Measurements from ENCODE around the gene TRIM67.

The TRIM67 gene

GRCh38 chr1:231162297-231162969 is 575 bp downstream of the TRIM67 start:
- peaks cover 0 to 3% (median 0%) of the 10 kb centered on the region in 5 experiments for H3K9me3 ChIP-seq (ENCODE audit: control extremely low read depth in 1 of 5, control insufficient read depth in 4 of 5, insufficient read depth in 2 of 5, low read depth in 1 of 5, low read length in 4 of 5)
- H3K4me1 ChIP-seq (ENCODE audit: control extremely low read depth in 1 of 4, control insufficient read depth in 4 of 4, insufficient read depth in 4 of 4, low read length in 3 of 4), result peaks cover 0 to 26% (median 18%) of the 10 kb centered on the region in 4 experiments
- H3K27me3 ChIP-seq (replicated peaks in 2 of 5; ENCODE audit: control insufficient read depth in 4 of 5, insufficient read depth in 5 of 5, low read length in 4 of 5), result peaks cover 15 to 95% (median 52%) of the 10 kb centered on the region in 5 experiments
- POLR2A ChIA-PET, result interaction anchor here (0.6 kb wide), 1 partner anchor 204 kb away, joined by 3 read pairs; no protein-coding TSS in a partner anchor
- DNase-seq, result peak; percentile 27 to 75 (median 67)
- no peak overlapping the region for H3K27ac ChIP-seq (ENCODE audit: insufficient read depth in 1 of 2, low read depth in 1 of 2, low read length in 2 of 2, poor library complexity in 1 of 2, severe bottlenecking in 2 of 2)
- WGBS (ENCODE audit: insufficient coverage), result 2% methylated on average over 52 of the region's 71 CpGs
- no peaks in the 10 kb centered on the region for H3K36me3 ChIP-seq (ENCODE audit: control insufficient read depth in 4 of 4, insufficient read depth in 4 of 4, low read length in 3 of 4)
- CTCF ChIA-PET, result no interaction called here
- H3K4me3 ChIP-seq (ENCODE audit: control insufficient read depth in 1 of 7, extremely low read depth in 1 of 7, insufficient read depth in 4 of 7, low read depth in 2 of 7, low read length in 6 of 7), result peak overlapping the region in 3 of 7 experiments; percentile 42 to 53 (median 52)

GRCh38 chr1:231162970-231163829 is 1.3 kb downstream of the TRIM67 start:
- no peaks in the 10 kb centered on the region for H3K36me3 ChIP-seq (ENCODE audit: control insufficient read depth in 4 of 4, insufficient read depth in 4 of 4, low read length in 3 of 4)
- POLR2A ChIA-PET, result no interaction called here
- DNase-seq, result peak in 2 of 3 donors; percentile 5 to 21
- WGBS (ENCODE audit: insufficient coverage), result 7% methylated on average over 76 of the region's 97 CpGs
- H3K27me3 ChIP-seq (replicated peaks in 2 of 5; ENCODE audit: control insufficient read depth in 4 of 5, insufficient read depth in 5 of 5, low read length in 4 of 5), result peaks cover 15 to 93% (median 51%) of the 10 kb centered on the region in 5 experiments
- H3K4me3 ChIP-seq (ENCODE audit: control insufficient read depth in 1 of 7, extremely low read depth in 1 of 7, insufficient read depth in 4 of 7, low read depth in 2 of 7, low read length in 6 of 7), result peak overlapping the region in 3 of 7 experiments; percentile 42 to 53 (median 52)
- H3K27ac ChIP-seq (ENCODE audit: insufficient read depth in 1 of 2, low read depth in 1 of 2, low read length in 2 of 2, poor library complexity in 1 of 2, severe bottlenecking in 2 of 2), result no peak overlapping the region
- CTCF ChIA-PET, result no interaction called here
- H3K4me1 ChIP-seq (ENCODE audit: control extremely low read depth in 1 of 4, control insufficient read depth in 4 of 4, insufficient read depth in 4 of 4, low read length in 3 of 4), result peaks cover 0 to 26% (median 18%) of the 10 kb centered on the region in 4 experiments
- peaks cover 0 to 3% (median 0%) of the 10 kb centered on the region in 5 experiments for H3K9me3 ChIP-seq (ENCODE audit: control extremely low read depth in 1 of 5, control insufficient read depth in 4 of 5, insufficient read depth in 2 of 5, low read depth in 1 of 5, low read length in 4 of 5)

- H3K4me1 ChIP-seq (ENCODE audit: control extremely low read depth in 1 of 4, control insufficient read depth in 4 of 4, insufficient read depth in 4 of 4, low read length in 3 of 4), result peaks cover 0 to 26% (median 18%) of the 10 kb centered on the region in 4 experiments
- H3K9me3 ChIP-seq (ENCODE audit: control extremely low read depth in 1 of 5, control insufficient read depth in 4 of 5, insufficient read depth in 2 of 5, low read depth in 1 of 5, low read length in 4 of 5), result peaks cover 0 to 3% (median 0%) of the 10 kb centered on the region in 5 experiments
- H3K36me3 ChIP-seq (ENCODE audit: control insufficient read depth in 4 of 4, insufficient read depth in 4 of 4, low read length in 3 of 4), result no peaks in the 10 kb centered on the region
- peak; percentile 25 to 69 (median 55) for DNase-seq
- H3K4me3 ChIP-seq (ENCODE audit: control insufficient read depth in 1 of 7, extremely low read depth in 1 of 7, insufficient read depth in 4 of 7, low read depth in 2 of 7, low read length in 6 of 7), result no peak overlapping the region
- WGBS (ENCODE audit: insufficient coverage), result 18% methylated on average over 20 of the region's 23 CpGs
- ChIA-PET CTCF (no interaction called here), POLR2A (no interaction called here)
- H3K27me3 ChIP-seq (replicated peaks in 2 of 5; ENCODE audit: control insufficient read depth in 4 of 5, insufficient read depth in 5 of 5, low read length in 4 of 5), result peaks cover 15 to 88% (median 52%) of the 10 kb centered on the region in 5 experiments
- no peak overlapping the region for H3K27ac ChIP-seq (ENCODE audit: insufficient read depth in 1 of 2, low read depth in 1 of 2, low read length in 2 of 2, poor library complexity in 1 of 2, severe bottlenecking in 2 of 2)
Observed at GRCh38 chr1:231163830-231164427, 2.1 kb downstream of the TRIM67 start.

GRCh38 chr1:231165371-231165770 is 3.5 kb downstream of the TRIM67 start:
- peaks cover 15 to 73% (median 45%) of the 10 kb centered on the region in 5 experiments for H3K27me3 ChIP-seq (replicated peaks in 2 of 5; ENCODE audit: control insufficient read depth in 4 of 5, insufficient read depth in 5 of 5, low read length in 4 of 5)
- H3K9me3 ChIP-seq (ENCODE audit: control extremely low read depth in 1 of 5, control insufficient read depth in 4 of 5, insufficient read depth in 2 of 5, low read depth in 1 of 5, low read length in 4 of 5), result peaks cover 0 to 3% (median 0%) of the 10 kb centered on the region in 5 experiments
- ChIA-PET POLR2A (no interaction called here), CTCF (no interaction called here)
- DNase-seq, result peak in 2 of 3 donors; percentile 1 to 2
- no CpG with 5 or more reads among the region's 1 CpG for WGBS (ENCODE audit: insufficient coverage)
- H3K4me3 ChIP-seq (ENCODE audit: control insufficient read depth in 1 of 7, extremely low read depth in 1 of 7, insufficient read depth in 4 of 7, low read depth in 2 of 7, low read length in 6 of 7), result no peak overlapping the region
- peaks cover 0 to 23% (median 18%) of the 10 kb centered on the region in 4 experiments for H3K4me1 ChIP-seq (ENCODE audit: control extremely low read depth in 1 of 4, control insufficient read depth in 4 of 4, insufficient read depth in 4 of 4, low read length in 3 of 4)
- H3K27ac ChIP-seq (ENCODE audit: insufficient read depth in 1 of 2, low read depth in 1 of 2, low read length in 2 of 2, poor library complexity in 1 of 2, severe bottlenecking in 2 of 2), result no peak overlapping the region
- H3K36me3 ChIP-seq (ENCODE audit: control insufficient read depth in 4 of 4, insufficient read depth in 4 of 4, low read length in 3 of 4), result no peaks in the 10 kb centered on the region

- H3K4me1 ChIP-seq (ENCODE audit: control extremely low read depth in 1 of 4, control insufficient read depth in 4 of 4, insufficient read depth in 4 of 4, low read length in 3 of 4), result peaks cover 0 to 18% (median 16%) of the 10 kb centered on the region in 4 experiments
- no peak overlapping the region for H3K4me3 ChIP-seq (ENCODE audit: control insufficient read depth in 1 of 7, extremely low read depth in 1 of 7, insufficient read depth in 4 of 7, low read depth in 2 of 7, low read length in 6 of 7)
- H3K27me3 ChIP-seq (replicated peaks in 2 of 5; ENCODE audit: control insufficient read depth in 4 of 5, insufficient read depth in 5 of 5, low read length in 4 of 5), result peaks cover 12 to 64% (median 35%) of the 10 kb centered on the region in 5 experiments
- DNase-seq, result no peak
- ChIA-PET CTCF (interaction anchor here (0.9 kb wide), 1 partner anchor 27 kb away, joined by 3 read pairs; no protein-coding TSS in a partner anchor), POLR2A (no interaction called here)
- peaks cover 0 to 3% (median 0%) of the 10 kb centered on the region in 5 experiments for H3K9me3 ChIP-seq (ENCODE audit: control extremely low read depth in 1 of 5, control insufficient read depth in 4 of 5, insufficient read depth in 2 of 5, low read depth in 1 of 5, low read length in 4 of 5)
- H3K27ac ChIP-seq (ENCODE audit: insufficient read depth in 1 of 2, low read depth in 1 of 2, low read length in 2 of 2, poor library complexity in 1 of 2, severe bottlenecking in 2 of 2), result no peak overlapping the region
- no peaks in the 10 kb centered on the region for H3K36me3 ChIP-seq (ENCODE audit: control insufficient read depth in 4 of 4, insufficient read depth in 4 of 4, low read length in 3 of 4)
Observed at GRCh38 chr1:231166398-231166797, 4.5 kb downstream of the TRIM67 start.

- ChIA-PET POLR2A (no interaction called here), CTCF (interaction anchor here (1.4 kb wide), 1 partner anchor 16 kb away, joined by 3 read pairs; no protein-coding TSS in a partner anchor)
- 100% methylated on average over 1 of the region's 1 CpG for WGBS (ENCODE audit: insufficient coverage)
- no peak overlapping the region for H3K27ac ChIP-seq (ENCODE audit: insufficient read depth in 1 of 2, low read depth in 1 of 2, low read length in 2 of 2, poor library complexity in 1 of 2, severe bottlenecking in 2 of 2)
- peak in 1 of 3 donors; percentile 6 for DNase-seq
- H3K4me3 ChIP-seq (ENCODE audit: control insufficient read depth in 1 of 7, extremely low read depth in 1 of 7, insufficient read depth in 4 of 7, low read depth in 2 of 7, low read length in 6 of 7), result no peak overlapping the region
- H3K4me1 ChIP-seq (ENCODE audit: control extremely low read depth in 1 of 4, control insufficient read depth in 4 of 4, insufficient read depth in 4 of 4, low read length in 3 of 4), result no peaks in the 10 kb centered on the region
- peaks cover 0 to 3% (median 0%) of the 10 kb centered on the region in 5 experiments for H3K9me3 ChIP-seq (ENCODE audit: control extremely low read depth in 1 of 5, control insufficient read depth in 4 of 5, insufficient read depth in 2 of 5, low read depth in 1 of 5, low read length in 4 of 5)
- no peaks in the 10 kb centered on the region for H3K36me3 ChIP-seq (ENCODE audit: control insufficient read depth in 4 of 4, insufficient read depth in 4 of 4, low read length in 3 of 4)
- H3K27me3 ChIP-seq (replicated peaks in 2 of 5; ENCODE audit: control insufficient read depth in 4 of 5, insufficient read depth in 5 of 5, low read length in 4 of 5), result peaks cover 5 to 49% (median 16%) of the 10 kb centered on the region in 5 experiments
Observed at GRCh38 chr1:231170875-231171274, 9.0 kb downstream of the TRIM67 start.

Measured in common myeloid progenitor, CD34-positive (primary cell).